ENCODE results near the gene ALX4. TPM values are rescaled to one million over a fixed set of nuclear protein-coding genes. Genes with fewer than 3 reads are reported as not detected.

ALX4 gene
- total RNA-seq (2014; rRNA removed; shearing (Covaris generic)), result 0.15 and 0.21 TPM in 2 replicates

GRCh38 chr11:44309478-44310205 is at the start of gene ALX4:
ALX4 (minus strand) TSS chr11:44310139; CDS start chr11:44310062, 77 bp downstream.

Other genes with a start within 250 kb of the ALX4 start
- gene ACCS, start 243.9 kb downstream of the ALX4 start, total RNA-seq (2014; rRNA removed; shearing (Covaris generic)), result 16.4 and 19.2 TPM in 2 replicates
- 101 and 109 TPM in 2 replicates for gene EXT2, start 214.5 kb downstream of the ALX4 start, total RNA-seq (2014; rRNA removed; shearing (Covaris generic))

Data from A375 (cell line).